Esophagus squamous epithelium (tissue), 4 donors: ENCODE data around the gene BARHL1.

Experiments used
- CTCF ChIP-seq, 6 experiments: fragments of 450-650 bp in 4 of 6; fragments of 200-600 bp in 2 of 6; sonication (generic) in 2 of 6; IDR thresholded peaks; one replicate each; pipeline ENCODE4 v1.5.1; 2016 to 2019; ENCODE audit warnings: antibody characterized with exemption in 6 of 6, mild to moderate bottlenecking in 4 of 6, moderate library complexity in 4 of 6
- POLR2A ChIP-seq, 4 donors: fragments of 450-650 bp; IDR thresholded peaks; one replicate each; pipeline ENCODE4 v1.6.1; 2017; ENCODE audit warnings: antibody characterized with exemption in 4 of 4, mild to moderate bottlenecking in 4 of 4, moderate library complexity in 3 of 4

GRCh38 chr9:132571806-132572600 lies 10.4 kb upstream of the BARHL1 start:
- no peak for TF ChIP-seq CTCF (IDR thresholded peaks at IDR 0.05)
- no peak for TF ChIP-seq POLR2A (IDR thresholded peaks at IDR 0.05)
